H1 (cell line): ENCODE data around the gene TMEM41A. TPM values are rescaled to one million over a fixed set of nuclear protein-coding genes. Genes with fewer than 3 reads are reported as not detected.

ENCODE experiments used
- CTCF ChIA-PET: fragments of 300-600 bp; sonication (Branson Sonifier 250); formaldehyde crosslinking; loops from one replicate; lab custom pipeline; 2021; ENCODE audit not compliant: partially characterized antibody; lab: Charles Lee
- POLR2A ChIA-PET: fragments of 300-600 bp; sonication (Branson Sonifier 250); formaldehyde crosslinking; loops from one replicate; lab custom pipeline; 2021; ENCODE audit warnings: inconsistent platforms; ENCODE audit not compliant: partially characterized antibody; lab: Charles Lee
- DNase-seq, 2 experiments: peaks; one replicate each; pipeline versions ENCODE4 v3.0.0 to v3.0.0-alpha.2; 2010 to 2022; ENCODE audit warnings: low spot score in 2 of 2, low read depth in 1 of 2, mixed read lengths in 1 of 2
- FAIRE-seq: peaks from 2 replicates; lab custom pipeline; 2011; peaks lifted over from hg19 to GRCh38; lab: Jason Lieb, UNC
- H2AFZ ChIP-seq: 2 replicates; pipeline ENCODE4 v1.8.1; 2012; ENCODE audit warnings: low read length, inconsistent platforms
- H2AK5ac ChIP-seq: 2 replicates; pipeline ENCODE4 v1.6.1; 2013; ENCODE audit warnings: low read depth, low read length
- H2BK120ac ChIP-seq: replicated peaks from 2 replicates; pipeline ENCODE3; 2013; ENCODE audit warnings: low read depth, low read length, inconsistent platforms
- H2BK12ac ChIP-seq: 2 replicates; pipeline ENCODE4 v1.6.1; 2013; ENCODE audit warnings: low read depth, low read length
- H2BK15ac ChIP-seq: 2 replicates; pipeline ENCODE4 v1.6.1; 2013; ENCODE audit warnings: low read length
- H2BK20ac ChIP-seq: 2 replicates; pipeline ENCODE4 v1.6.1; 2013; ENCODE audit warnings: low read length
- H2BK5ac ChIP-seq: 2 replicates; pipeline ENCODE4 v1.6.1; 2013; ENCODE audit warnings: low read depth, low read length
- H3K14ac ChIP-seq: 2 replicates; pipeline ENCODE4 v1.6.1; 2013; ENCODE audit warnings: inconsistent platforms; ENCODE audit not compliant: insufficient read length
- H3K18ac ChIP-seq: 2 replicates; pipeline ENCODE4 v1.6.1; 2013; ENCODE audit warnings: low read length; ENCODE audit errors: extremely low read depth
- H3K23ac ChIP-seq: 2 replicates; pipeline ENCODE4 v1.6.1; 2013; ENCODE audit warnings: inconsistent platforms; ENCODE audit not compliant: insufficient read length
- H3K23me2 ChIP-seq: 2 replicates; pipeline ENCODE4 v1.6.1; 2013; ENCODE audit warnings: low read depth, low read length
- H3K27ac ChIP-seq: 2 replicates; pipeline ENCODE4 v1.6.1; 2011; ENCODE audit warnings: low read depth, low read length, inconsistent platforms
- H3K27me3 ChIP-seq, 4 experiments: replicated peaks in 1 of 4; 1 replicate in 1 of 4; 2 replicates in 3 of 4; pipeline versions ENCODE4 v1.6.1 to v1.8.1; 2011 to 2013; ENCODE audit warnings: low read length in 3 of 4, mild to moderate bottlenecking in 3 of 4, inconsistent platforms in 2 of 4, mixed read lengths in 2 of 4, moderate library complexity in 1 of 4; ENCODE audit not compliant: control insufficient read depth in 3 of 4, insufficient read depth in 3 of 4; ENCODE audit errors: extremely low read depth in 1 of 4
- H3K36me3 ChIP-seq, 4 experiments: 2 replicates each; pipeline versions ENCODE4 v1.6.1 to v1.8.1; 2011 to 2013; ENCODE audit warnings: mild to moderate bottlenecking in 4 of 4, low read length in 3 of 4, moderate library complexity in 2 of 4, control low read depth in 1 of 4, inconsistent platforms in 1 of 4; ENCODE audit not compliant: insufficient read depth in 4 of 4, control insufficient read depth in 2 of 4
- H3K4ac ChIP-seq: replicated peaks from 2 replicates; pipeline ENCODE3; 2013; ENCODE audit warnings: low read length, low read depth, mixed read lengths, inconsistent platforms; ENCODE audit not compliant: insufficient read length
- H3K4me1 ChIP-seq, 4 experiments: replicated peaks in 1 of 4; 1 replicate in 1 of 4; 2 replicates in 3 of 4; pipeline versions ENCODE4 v1.6.1 to v1.8.1; 2011 to 2013; ENCODE audit warnings: low read length in 3 of 4, inconsistent platforms in 2 of 4, mixed read lengths in 1 of 4; ENCODE audit not compliant: insufficient read depth in 4 of 4, control insufficient read depth in 3 of 4
- H3K4me2 ChIP-seq, 2 experiments: 2 replicates each; pipeline versions ENCODE4 v1.6.1 to v1.8.1; 2011 to 2013; ENCODE audit warnings: low read depth in 2 of 2, low read length in 2 of 2, control low read depth in 1 of 2, inconsistent platforms in 1 of 2, mild to moderate bottlenecking in 1 of 2; ENCODE audit not compliant: insufficient read depth in 1 of 2
- H3K4me3 ChIP-seq, 4 experiments: fragments of 200-600, 300-600 bp in 1 of 4; sonication (generic), shearing (Covaris generic), sonication (Bioruptor Twin) in 1 of 4; 2 replicates each; pipeline versions ENCODE4 v1.5.1 to v1.8.1; 2011 to 2016; ENCODE audit warnings: low read length in 4 of 4, low read depth in 3 of 4, control low read depth in 2 of 4, inconsistent platforms in 2 of 4, mild to moderate bottlenecking in 2 of 4, mixed read lengths in 1 of 4, moderate library complexity in 1 of 4; ENCODE audit not compliant: insufficient read depth in 2 of 4; ENCODE audit errors: extremely low read depth in 1 of 4
- H3K56ac ChIP-seq: replicated peaks from 2 replicates; pipeline ENCODE3; 2013; ENCODE audit warnings: low read depth, mild to moderate bottlenecking, mixed read lengths, low read length, inconsistent platforms; ENCODE audit not compliant: insufficient read length
- H3K79me1 ChIP-seq: 2 replicates; pipeline ENCODE4 v1.6.1; 2013; ENCODE audit warnings: low read depth, low read length, control low read depth
- H3K79me2 ChIP-seq, 2 experiments: 2 replicates each; pipeline versions ENCODE4 v1.6.1 to v1.8.1; 2012 to 2013; ENCODE audit warnings: low read length in 2 of 2, mild to moderate bottlenecking in 2 of 2, inconsistent platforms in 1 of 2; ENCODE audit not compliant: insufficient read depth in 2 of 2, control insufficient read depth in 1 of 2
- H3K9ac ChIP-seq, 4 experiments: replicated peaks in 1 of 4; 1 replicate in 1 of 4; 2 replicates in 3 of 4; pipeline versions ENCODE4 v1.6.1 to v1.8.1; 2011 to 2013; ENCODE audit warnings: low read depth in 3 of 4, low read length in 3 of 4, control low read depth in 2 of 4, mild to moderate bottlenecking in 2 of 4, moderate library complexity in 2 of 4, inconsistent platforms in 1 of 4; ENCODE audit errors: extremely low read depth in 1 of 4
- H3K9me3 ChIP-seq, 2 experiments: 2 replicates each; pipeline versions ENCODE4 v1.6.1 to v1.8.1; 2012 to 2013; ENCODE audit warnings: mild to moderate bottlenecking in 2 of 2, moderate library complexity in 2 of 2, control low read depth in 1 of 2, inconsistent platforms in 1 of 2, low read depth in 1 of 2, low read length in 1 of 2, mixed read lengths in 1 of 2; ENCODE audit not compliant: insufficient read depth in 2 of 2
- H4K20me1 ChIP-seq, 2 experiments: replicated peaks in 1 of 2; 2 replicates each; pipeline versions ENCODE3 to v1.8.1; 2011 to 2013; ENCODE audit warnings: inconsistent platforms in 2 of 2, low read length in 2 of 2, mild to moderate bottlenecking in 1 of 2; ENCODE audit not compliant: insufficient read depth in 2 of 2, control insufficient read depth in 1 of 2
- H4K5ac ChIP-seq: 2 replicates; pipeline ENCODE4 v1.6.1; 2013; ENCODE audit warnings: low read length, low read depth, mixed read lengths, inconsistent platforms; ENCODE audit not compliant: insufficient read length
- H4K8ac ChIP-seq: 2 replicates; pipeline ENCODE4 v1.8.0; 2013; ENCODE audit warnings: mild to moderate bottlenecking, moderate library complexity, low read length, inconsistent platforms; ENCODE audit not compliant: insufficient read depth; ENCODE audit errors: extremely low read depth
- H4K91ac ChIP-seq: replicated peaks from 2 replicates; pipeline ENCODE3; 2013; ENCODE audit warnings: low read length, mixed read lengths, inconsistent platforms; ENCODE audit not compliant: insufficient read length
- CBX5 ChIP-seq: fragments of 300-800, 300-1000 bp; sonication (generic); IDR thresholded peaks from 2 replicates; pipeline ENCODE4 v1.7.1; 2016; ENCODE audit warnings: antibody characterized with exemption, low read length, low read depth
- EGR1 ChIP-seq: IDR thresholded peaks from 2 replicates; pipeline ENCODE4 v1.6.1; 2011; ENCODE audit warnings: low read depth, low read length, borderline replicate concordance
- GTF2F1 ChIP-seq: IDR thresholded peaks from 2 replicates; pipeline ENCODE4 v1.6.1; 2012; ENCODE audit warnings: low read depth, low read length, improper control_type of control experiment, borderline replicate concordance
- JUN ChIP-seq: IDR thresholded peaks from 2 replicates; pipeline ENCODE4 v1.6.1; 2011; ENCODE audit warnings: low read depth, mild to moderate bottlenecking, improper control_type of control experiment, low read length
- KDM4A ChIP-seq: IDR thresholded peaks from one replicate; pipeline ENCODE4 v1.7.1; 2012; ENCODE audit warnings: low read depth, mild to moderate bottlenecking, moderate library complexity, low read length, inconsistent platforms; ENCODE audit not compliant: severe bottlenecking
- PHF8 ChIP-seq: fragments of 200-600 bp; sonication (generic); conservative IDR thresholded peaks from 2 replicates; pipeline ENCODE4 v1.7.1; 2012; ENCODE audit warnings: low read depth, mild to moderate bottlenecking, inconsistent platforms, low read length, moderate library complexity
- POLR2A ChIP-seq, 2 experiments: IDR thresholded peaks; 1 replicate in 1 of 2; 2 replicates in 1 of 2; pipeline ENCODE4 v1.6.1; 2011; ENCODE audit warnings: low read depth in 2 of 2, low read length in 2 of 2, mild to moderate bottlenecking in 2 of 2; ENCODE audit errors: control extremely low read depth in 1 of 2
- RFX5 ChIP-seq: IDR thresholded peaks from 2 replicates; pipeline ENCODE4 v1.6.1; 2011; ENCODE audit warnings: low read depth, low read length, improper control_type of control experiment, borderline replicate concordance
- RNF2 ChIP-seq: fragments of 200-900, 300-1000 bp; sonication (generic); IDR thresholded peaks from 2 replicates; pipeline ENCODE4 v1.7.1; 2016; ENCODE audit warnings: borderline replicate concordance, low read depth, mild to moderate bottlenecking, antibody characterized with exemption, low read length; ENCODE audit not compliant: poor library complexity, severe bottlenecking; ENCODE audit errors: missing control alignments
- RXRA ChIP-seq: IDR thresholded peaks from 2 replicates; pipeline ENCODE4 v1.6.1; 2011; ENCODE audit warnings: low read depth, mild to moderate bottlenecking, low read length, moderate library complexity; ENCODE audit not compliant: insufficient read depth
- SAP30 ChIP-seq: fragments of 300-600 bp; sonication (generic); IDR thresholded peaks from 2 replicates; pipeline ENCODE4 v1.7.1; 2012; ENCODE audit warnings: low read length, moderate library complexity, mild to moderate bottlenecking, inconsistent platforms; ENCODE audit not compliant: insufficient read depth, insufficient replicate concordance
- SIN3A ChIP-seq, 2 experiments: IDR thresholded peaks in 1 of 2; conservative IDR thresholded peaks in 1 of 2; 2 replicates each; pipeline ENCODE4 v1.6.1; 2011 to 2012; ENCODE audit warnings: low read length in 2 of 2, improper control_type of control experiment in 1 of 2, low read depth in 1 of 2, mild to moderate bottlenecking in 1 of 2
- SP4 ChIP-seq: IDR thresholded peaks from 2 replicates; pipeline ENCODE4 v1.6.1; 2012; ENCODE audit warnings: low read length, inconsistent platforms
- TCF12 ChIP-seq: IDR thresholded peaks from 2 replicates; pipeline ENCODE4 v1.6.1; 2011; ENCODE audit warnings: low read depth, mild to moderate bottlenecking, low read length
- YY1 ChIP-seq: IDR thresholded peaks from 2 replicates; pipeline ENCODE4 v1.6.1; 2011; ENCODE audit warnings: low read depth, mild to moderate bottlenecking, low read length
- WGBS, 2 experiments: shearing (Covaris generic) in 1 of 2; methylation state at CpG; one replicate each; pipeline versions ENCODE4 v1.1.6 to v1.1.7; 2013 to 2015; ENCODE audit warnings: low lambda C conversion rate in 2 of 2, mixed read lengths in 2 of 2, inconsistent platforms in 1 of 2, low coverage in 1 of 2, missing lambda C conversion rate in 1 of 2; ENCODE audit not compliant: insufficient replicate concordance in 2 of 2, insufficient coverage in 1 of 2, insufficient read length in 1 of 2; ENCODE audit errors: extremely low coverage in 1 of 2, missing lambda C conversion rate in 1 of 2; 5-methylcytosine and 5-hydroxymethylcytosine counted together
- polyA plus RNA-seq, 7 experiments: library from polyadenylated mRNA; depleted of rRNA in 3 of 7; stranded (reverse) in 5 of 7; unstranded in 2 of 7; fragments of >200 nt in 5 of 7; fragments of 200-250 nt in 2 of 7; gene quantifications; 1 replicate in 5 of 7; 2 replicates in 1 of 7; 4 replicates in 1 of 7; pipeline versions ENCODE4 v1.2.1 to v1.2.3, GENCODE V29; 2011 to 2013; ENCODE audit warnings: missing spikeins in 2 of 7, mixed read lengths in 2 of 7
- total RNA-seq: library from RNA; stranded (reverse); fragmentation: NEBNext Ultra II Directional; extraction: Animal tissue kit (Norgen Biotek cat#: 25700); gene quantifications from 2 replicates; pipeline ENCODE4 v1.2.1, GENCODE V29; 2021

Gene TMEM41A
- total and polyA plus RNA-seq, 2 of the 8 experiments (the other 6 are each of a cell fraction or from before 2014, with no cell fraction given) = 14.1 to 17.5 TPM

DNA sequence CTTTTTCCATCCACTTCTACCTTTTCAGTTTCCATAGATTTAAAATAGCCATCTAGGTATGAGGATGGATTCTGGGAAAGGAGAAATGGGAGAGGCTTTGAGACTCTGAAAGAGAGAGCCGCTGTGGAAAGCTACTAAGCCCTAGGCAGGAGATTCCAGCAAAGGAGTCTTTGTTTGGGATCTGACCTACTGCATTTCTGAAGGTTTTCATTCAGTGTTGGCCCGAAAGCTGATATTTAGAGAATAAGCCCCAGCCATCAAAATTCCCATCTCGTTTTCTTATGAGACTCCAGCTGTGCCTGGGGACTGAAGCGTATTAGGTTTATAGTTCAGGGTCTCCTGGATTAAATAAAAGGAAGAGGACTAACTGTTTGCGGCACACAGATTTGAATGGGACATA is 34.1 kb upstream of the TMEM41A start:
- H4K5ac ChIP-seq = no peak overlapping the region
- DNase-seq (no peak), FAIRE-seq (no peak)
- H3K14ac ChIP-seq = no peak overlapping the region
- no peak overlapping the region for H3K4me2 ChIP-seq
- H3K36me3 ChIP-seq = no peaks in the 10 kb centered on the region
- H3K27ac ChIP-seq = no peak overlapping the region
- no peak overlapping the region for H2BK15ac ChIP-seq
- H2AFZ ChIP-seq = no peak overlapping the region
- no peak overlapping the region for H3K4me3 ChIP-seq
- no peak overlapping the region for H3K23ac ChIP-seq
- no peak overlapping the region for H2BK12ac ChIP-seq
- H3K79me1 ChIP-seq = no peaks in the 10 kb centered on the region
- H2BK20ac ChIP-seq = no peak overlapping the region
- H3K27me3 ChIP-seq = no peaks in the 10 kb centered on the region
- no peak overlapping the region for H4K8ac ChIP-seq
- no peaks in the 10 kb centered on the region for H3K79me2 ChIP-seq
- H3K4ac ChIP-seq = no peak overlapping the region
- H3K9me3 ChIP-seq = no peaks in the 10 kb centered on the region
- no peak overlapping the region for H3K18ac ChIP-seq
- no peak overlapping the region for H2BK120ac ChIP-seq
- no peak overlapping the region for H4K91ac ChIP-seq
- H2BK5ac ChIP-seq = no peak overlapping the region
- CTCF ChIA-PET = interaction anchor here (1.8 kb wide), 1 partner anchor 27 kb away, joined by 7 read pairs; no protein-coding TSS in a partner anchor
- POLR2A ChIA-PET = interaction anchor here (0.5 kb wide), 1 partner anchor 83 kb away, joined by 3 read pairs; no protein-coding TSS in a partner anchor
- no peaks in the 10 kb centered on the region for H3K23me2 ChIP-seq
- WGBS, 2 experiments = 68% methylated on average over 5 of the region's 5 CpGs; no CpG with 5 or more reads in 1 of the 2 experiments
- no peaks in the 10 kb centered on the region for H4K20me1 ChIP-seq
- no peak overlapping the region for H3K56ac ChIP-seq
- H2AK5ac ChIP-seq = no peak overlapping the region
- H3K9ac ChIP-seq = no peak overlapping the region
- no peaks in the 10 kb centered on the region for H3K4me1 ChIP-seq
- TF ChIP-seq EGR1 (no peak), KDM4A (no peak), YY1 (no peak), CBX5 (no peak), POLR2A (IDR thresholded peaks at IDR 0.05; ENCODE audit: control extremely low read depth in 1 of 2, low read depth in 2 of 2, low read length in 2 of 2) (no peak), SP4 (no peak), RXRA (no peak), JUN (no peak), RNF2 (no peak), TCF12 (no peak), RFX5 (no peak), SIN3A (conservative IDR thresholded peaks at IDR 0.05 in 1 of 2, IDR thresholded peaks at IDR 0.05 in 1 of 2; ENCODE audit: low read depth in 1 of 2, low read length in 2 of 2) (no peak), PHF8 (no peak), SAP30 (no peak), GTF2F1 (no peak)
